Stimulated activated CD4-positive, alpha-beta T cell treated with anti-CD3 and anti-CD28 coated beads, Interleukin-4, amount 100 ng/mL, for 48 hours (primary cell): ENCODE results near the gene TNFRSF12A.
A peak's percentile ranks its signal among the peaks of the same experiment; 100 is the strongest.

Source experiments
- DNase-seq, 2 donors: peaks; one replicate each; pipeline ENCODE4 v3.0.0-alpha.2; 2020; ENCODE audit warnings: low read depth in 2 of 2

Gene TNFRSF12A

GRCh38 chr16:2986623-2987188, 33.5 kb upstream of the TNFRSF12A start:
- no peak for DNase-seq

- DNase-seq, result no peak
Observed at GRCh38 chr16:2987286-2987685, 32.9 kb upstream of the TNFRSF12A start.

DNA sequence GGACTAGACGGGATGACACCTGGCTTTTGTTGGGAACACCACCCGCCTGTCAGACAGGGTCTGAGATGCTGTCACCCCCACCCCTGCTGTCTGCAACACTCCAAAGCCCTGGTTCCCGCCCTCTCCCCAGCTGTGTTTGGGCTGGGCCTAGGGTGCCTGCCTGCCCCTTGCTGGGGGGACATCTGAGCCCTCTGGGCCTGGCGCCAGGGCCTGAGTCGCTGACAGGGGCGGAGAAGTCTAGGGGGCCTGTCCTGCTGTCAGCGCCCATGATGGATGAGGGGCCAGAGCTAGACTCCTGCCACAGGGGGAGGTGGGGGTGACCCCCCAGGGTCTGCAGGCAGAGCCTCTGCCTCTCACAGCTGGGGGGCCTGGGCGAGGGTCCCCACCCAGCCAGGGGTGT, 32.3 kb upstream of the TNFRSF12A start:
- DNase-seq, result no peak

DNA sequence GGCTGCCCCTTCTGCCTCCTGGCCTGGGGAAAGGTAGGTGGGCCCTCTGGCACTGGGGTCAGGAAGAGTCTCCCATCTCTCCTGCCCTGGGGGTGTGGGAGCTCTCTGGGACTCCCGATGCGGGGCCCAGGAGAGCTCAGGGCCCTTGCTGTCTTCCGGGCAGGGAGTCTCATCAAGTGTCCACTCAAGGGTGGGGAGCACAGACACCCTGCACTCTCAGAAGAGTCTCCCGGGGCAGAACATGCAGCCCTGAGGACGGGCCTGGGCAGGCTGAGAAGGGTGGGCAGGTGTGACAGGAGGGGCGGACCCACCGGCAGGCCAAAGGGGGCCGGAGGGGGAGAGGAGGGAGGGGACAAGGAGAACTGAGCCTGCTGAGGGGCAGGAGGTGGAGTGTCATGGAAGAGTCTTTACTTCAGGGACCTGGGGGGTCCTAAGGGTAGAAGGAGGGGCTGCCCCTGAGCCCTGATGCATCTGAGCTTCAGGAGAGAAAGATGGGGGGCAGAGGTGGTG, 31.5 kb upstream of the TNFRSF12A start:
- no peak for DNase-seq

GRCh38 chr16:2990891-2991290, 29.3 kb upstream of the TNFRSF12A start:
- no peak for DNase-seq

DNA sequence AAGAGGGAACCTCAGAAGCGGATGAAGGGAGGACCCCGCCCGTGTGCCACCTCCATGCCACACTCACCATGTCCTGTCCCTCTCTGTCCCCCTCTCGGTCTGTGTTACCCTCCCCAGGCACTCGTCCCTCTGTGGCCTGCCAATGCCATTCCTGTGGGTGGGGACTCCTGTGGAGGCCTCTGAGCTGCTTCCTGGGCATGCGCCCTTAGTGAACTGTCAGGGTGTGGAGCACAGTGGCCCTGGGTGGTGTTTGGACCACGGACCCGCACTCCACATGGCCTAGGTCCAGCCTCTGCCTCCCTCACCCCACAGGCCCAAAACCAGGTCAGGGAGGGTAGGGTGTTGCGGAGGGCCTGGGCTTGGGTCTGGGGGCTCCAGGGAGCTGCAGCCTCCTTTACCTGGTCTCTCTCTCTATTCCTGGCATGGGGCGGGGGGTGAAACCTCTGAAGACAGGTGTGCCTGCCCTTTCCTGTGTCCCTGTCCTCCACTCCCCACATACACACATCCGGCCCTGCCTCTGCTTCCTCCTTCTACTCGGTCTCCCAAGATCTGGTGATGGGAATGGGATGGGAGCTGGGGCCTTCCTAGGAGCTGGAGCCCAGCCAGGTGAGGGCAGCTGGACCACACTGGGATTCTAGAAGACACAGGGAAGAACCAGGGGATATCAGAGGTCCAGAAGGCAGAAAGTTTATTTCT, 28.5 kb upstream of the TNFRSF12A start:
- no peak for DNase-seq

DNA sequence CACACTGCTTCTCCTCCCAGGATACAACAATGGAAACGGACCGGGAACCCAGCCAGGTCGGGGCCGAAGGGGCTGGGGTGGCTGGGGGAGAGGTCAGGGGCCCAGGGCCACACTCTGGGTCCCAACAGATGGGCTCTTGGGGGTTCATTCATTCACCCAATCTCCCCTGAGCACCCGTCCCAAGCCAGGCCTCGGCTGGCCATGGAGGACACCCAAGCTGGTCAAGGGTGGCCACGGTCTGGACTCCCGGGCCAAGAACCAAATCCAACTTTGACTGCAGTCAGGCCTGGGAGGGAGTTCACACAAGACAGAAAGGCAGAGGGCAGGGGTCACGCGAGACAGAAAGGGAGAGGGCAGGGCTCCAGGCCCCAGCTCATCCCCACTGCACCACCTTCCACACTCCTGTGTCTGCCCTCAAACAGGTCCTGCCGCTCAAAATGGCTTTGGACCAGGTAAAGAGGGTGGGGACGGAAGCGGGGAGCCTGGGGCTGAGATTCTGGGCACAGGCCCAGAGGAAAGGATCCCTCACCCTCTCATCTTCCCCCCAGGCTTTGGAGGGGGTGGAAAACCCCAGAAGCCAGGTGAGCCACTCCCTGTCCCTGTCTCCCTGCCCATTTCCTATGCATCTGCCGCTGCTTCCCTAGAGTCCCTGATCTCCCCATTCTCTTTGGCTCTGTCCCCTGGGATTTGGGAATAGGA, 27.6 kb upstream of the TNFRSF12A start:
- DNase-seq, result no peak

GRCh38 chr16:2996298-2996697, 23.9 kb upstream of the TNFRSF12A start:
- no peak for DNase-seq

GRCh38 chr16:2999929-3000328, 20.2 kb upstream of the TNFRSF12A start:
- DNase-seq, result no peak

- no peak for DNase-seq
Observed at GRCh38 chr16:3000540-3000939, 19.6 kb upstream of the TNFRSF12A start.

- no peak for DNase-seq
Observed at GRCh38 chr16:3001316-3001715, 18.9 kb upstream of the TNFRSF12A start.

DNA sequence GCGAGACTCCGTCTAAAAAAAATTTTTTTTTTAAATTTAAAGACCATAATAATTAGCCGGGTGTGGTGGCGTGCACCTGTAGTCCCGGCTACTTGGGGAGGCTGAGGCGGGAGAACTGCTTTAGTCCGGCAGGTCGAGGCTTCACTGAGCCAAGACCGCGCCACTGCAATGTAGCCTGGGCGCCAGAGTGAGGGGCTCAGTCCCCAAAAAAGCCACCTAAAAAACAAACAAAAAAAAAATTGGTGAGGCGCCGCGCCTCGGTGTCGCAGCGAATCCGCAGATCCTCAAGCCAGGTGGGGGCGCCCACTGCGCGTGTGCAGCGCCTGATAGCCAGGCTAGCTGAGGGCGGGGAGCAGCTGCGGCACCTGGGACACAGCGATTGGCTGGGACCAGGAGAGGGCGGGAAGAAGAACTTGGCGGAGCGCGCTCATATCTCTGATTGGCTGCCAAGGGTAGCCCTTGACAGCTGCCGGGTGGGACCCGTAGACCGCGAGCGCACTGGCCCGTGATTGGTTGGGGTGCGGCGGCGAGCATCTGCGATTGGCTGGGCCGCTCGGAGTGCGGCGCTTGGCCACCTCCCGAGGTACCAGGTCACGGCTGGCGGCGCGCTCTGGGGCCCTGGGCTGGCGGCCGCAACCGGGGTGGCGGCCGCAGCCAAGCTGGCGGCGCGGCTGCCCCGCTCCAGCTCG, 16.4 kb upstream of the TNFRSF12A start:
- peak; percentile 93 to 96 for DNase-seq

- no peak for DNase-seq
Observed at GRCh38 chr16:3004319-3004718, 15.8 kb upstream of the TNFRSF12A start.

- no peak for DNase-seq
Observed at GRCh38 chr16:3004781-3005284, 15.3 kb upstream of the TNFRSF12A start.

DNA sequence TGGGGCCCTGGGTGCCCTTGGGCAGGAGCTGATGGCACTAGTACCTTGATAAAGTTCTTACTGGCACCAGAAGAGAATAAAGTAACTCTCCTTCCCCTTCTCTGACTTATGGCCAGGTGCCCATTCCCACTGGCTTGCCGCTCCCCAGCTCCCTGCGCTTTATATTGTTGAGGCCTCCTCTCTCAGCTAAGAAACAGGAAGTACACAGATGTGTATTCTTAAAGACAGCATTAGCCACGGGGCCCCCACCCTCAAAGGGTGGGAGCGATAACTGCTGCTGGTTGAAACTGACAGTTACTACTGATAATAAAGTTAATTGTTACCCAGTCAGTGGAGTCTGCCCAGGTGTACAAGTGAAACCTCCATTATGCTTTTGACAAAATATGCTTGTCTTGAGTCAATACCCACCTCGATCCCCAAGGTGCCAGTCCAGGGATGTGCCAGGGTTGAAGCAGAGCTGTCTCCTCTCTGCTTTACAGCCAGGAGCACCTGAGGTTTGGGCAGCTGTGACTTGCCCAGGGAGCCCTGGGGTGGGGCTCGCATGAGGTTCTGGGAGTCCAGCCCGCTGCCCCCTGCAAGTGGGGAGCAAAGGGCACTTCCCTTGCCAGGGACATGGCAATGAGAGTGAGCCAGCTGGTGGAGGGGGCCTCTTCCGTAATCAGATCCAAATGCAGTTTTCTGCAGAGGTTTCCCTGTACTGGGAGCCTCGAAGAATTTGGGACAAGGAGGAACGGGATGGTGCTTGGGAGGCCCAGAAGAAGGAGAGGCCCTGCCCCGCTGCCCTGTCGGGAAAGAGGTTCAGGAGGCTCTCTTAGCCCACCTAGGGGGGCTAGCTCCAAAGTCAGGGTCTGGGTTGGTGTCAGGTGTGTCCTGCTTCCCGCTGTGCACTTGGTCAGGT, 12.9 kb upstream of the TNFRSF12A start:
- DNase-seq, result no peak

- DNase-seq, result no peak
Observed at GRCh38 chr16:3007957-3008689, 12.0 kb upstream of the TNFRSF12A start.

- no peak for DNase-seq
Observed at GRCh38 chr16:3008690-3009037, 11.5 kb upstream of the TNFRSF12A start.

- DNase-seq, result no peak
Observed at GRCh38 chr16:3009568-3010390, 10.4 kb upstream of the TNFRSF12A start.

DNA sequence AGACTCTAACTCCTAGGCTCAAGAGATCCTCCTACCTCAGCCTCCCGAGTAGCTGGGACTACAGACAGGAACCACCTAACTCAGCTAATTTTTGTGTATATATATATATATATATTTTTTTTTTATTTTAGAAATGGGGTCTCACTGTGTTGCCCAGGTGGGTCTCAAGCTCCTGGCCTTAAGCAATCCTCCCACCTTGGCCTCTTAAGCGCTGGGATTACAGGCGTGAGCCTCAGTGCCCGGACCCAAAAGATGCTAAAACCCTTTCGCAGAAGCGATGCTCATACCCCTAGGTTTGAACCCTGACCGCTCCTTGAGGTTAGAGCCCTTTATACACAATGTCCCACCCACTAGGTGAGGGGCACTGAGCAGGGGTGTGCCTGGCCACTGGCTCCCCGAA, 9.7 kb upstream of the TNFRSF12A start:
- no peak for DNase-seq

DNA sequence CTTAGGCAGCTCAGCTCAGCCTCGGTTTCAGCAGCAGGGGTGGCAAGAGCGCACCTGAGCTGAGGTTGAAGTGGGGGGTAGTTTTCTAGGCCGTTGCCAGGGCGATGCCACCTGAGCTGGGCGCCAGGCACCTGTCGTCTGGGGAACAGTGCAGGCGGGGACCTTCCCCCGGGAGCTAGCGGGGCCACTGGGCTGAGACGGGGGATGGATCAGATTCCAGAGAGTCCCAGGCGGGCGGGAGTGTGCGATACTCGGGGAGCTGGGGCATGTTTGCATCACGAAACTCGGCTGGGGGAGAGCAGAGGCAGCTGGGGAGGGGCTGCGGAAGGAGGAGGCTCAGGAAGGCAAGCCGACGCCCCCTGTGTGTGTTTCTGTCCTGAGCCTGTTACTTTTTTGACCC, 7.9 kb upstream of the TNFRSF12A start:
- DNase-seq, result no peak
